SK-N-SH (cell line): ENCODE results near the gene SLCO4A1.

ENCODE experiments used
- EP300 ChIP-seq, 2 experiments: IDR thresholded peaks; 2 replicates each; pipeline versions ENCODE4 v1.4.0 to v1.6.1; 2012; ENCODE audit warnings: borderline replicate concordance in 1 of 2, low read depth in 1 of 2, low read length in 1 of 2
- EZH2phosphoT487 ChIP-seq: fragments of 200-600 bp; sonication (generic); IDR thresholded peaks from 2 replicates; pipeline ENCODE4 v1.6.1; 2017; ENCODE audit warnings: low read depth, mixed run types, mild to moderate bottlenecking, antibody characterized with exemption, moderate library complexity, borderline replicate concordance
- GATA2 ChIP-seq: sonication (generic); formaldehyde crosslinking; IDR thresholded peaks from 2 replicates; pipeline ENCODE4 v1.5.0; 2020; ENCODE audit warnings: mild to moderate bottlenecking, missing genetic modification reagents
- POLR2AphosphoS5 ChIP-seq: IDR thresholded peaks from 2 replicates; pipeline ENCODE4 v1.6.1; 2012; ENCODE audit warnings: low read depth, low read length
- SMC3 ChIP-seq: IDR thresholded peaks from 2 replicates; pipeline ENCODE4 v1.6.1; 2012; ENCODE audit warnings: low read depth, low read length, improper control_type of control experiment

- TF ChIP-seq GATA2 (CRISPR knock-in tag), result no peak
- TF ChIP-seq POLR2AphosphoS5, result no peak
- TF ChIP-seq SMC3, result no peak
- TF ChIP-seq EP300 (IDR thresholded peaks at IDR 0.05; ENCODE audit: borderline replicate concordance in 1 of 2, low read depth in 1 of 2, low read length in 1 of 2), result no peak
- TF ChIP-seq EZH2phosphoT487, result no peak
Observed at GRCh38 chr20:62603021-62603906, 39.0 kb upstream of the SLCO4A1 start.
